IPS DF 4.7 (cell line): ENCODE measurements around the gene TMEM63C.

ENCODE experiments used
- DNase-seq: peaks from one replicate; pipeline ENCODE4 v3.0.0-alpha.2; 2013; ENCODE audit warnings: low spot score; ENCODE audit errors: extremely low read depth

Gene TMEM63C

DNA sequence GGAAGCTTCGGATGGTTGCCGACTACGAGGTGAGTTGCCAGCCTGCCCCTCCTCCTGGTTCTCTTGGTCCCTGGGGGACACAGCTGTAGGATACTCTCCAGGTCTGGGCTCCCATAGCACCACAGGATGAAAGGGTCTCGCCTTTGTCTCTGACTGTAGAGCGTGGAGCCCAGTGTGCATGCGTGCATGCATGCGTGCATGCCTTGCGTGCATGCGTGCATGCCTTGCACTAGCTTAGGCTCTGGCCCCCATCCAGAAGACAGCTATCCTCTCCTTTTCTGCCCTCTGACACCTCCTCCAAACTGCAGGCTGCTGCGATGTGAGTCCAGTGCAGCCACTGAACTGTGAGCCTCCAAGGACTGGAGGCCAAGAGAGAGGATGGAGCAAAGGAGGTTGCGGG, 70.3 kb downstream of the TMEM63C start:
- no peak for DNase-seq

DNA sequence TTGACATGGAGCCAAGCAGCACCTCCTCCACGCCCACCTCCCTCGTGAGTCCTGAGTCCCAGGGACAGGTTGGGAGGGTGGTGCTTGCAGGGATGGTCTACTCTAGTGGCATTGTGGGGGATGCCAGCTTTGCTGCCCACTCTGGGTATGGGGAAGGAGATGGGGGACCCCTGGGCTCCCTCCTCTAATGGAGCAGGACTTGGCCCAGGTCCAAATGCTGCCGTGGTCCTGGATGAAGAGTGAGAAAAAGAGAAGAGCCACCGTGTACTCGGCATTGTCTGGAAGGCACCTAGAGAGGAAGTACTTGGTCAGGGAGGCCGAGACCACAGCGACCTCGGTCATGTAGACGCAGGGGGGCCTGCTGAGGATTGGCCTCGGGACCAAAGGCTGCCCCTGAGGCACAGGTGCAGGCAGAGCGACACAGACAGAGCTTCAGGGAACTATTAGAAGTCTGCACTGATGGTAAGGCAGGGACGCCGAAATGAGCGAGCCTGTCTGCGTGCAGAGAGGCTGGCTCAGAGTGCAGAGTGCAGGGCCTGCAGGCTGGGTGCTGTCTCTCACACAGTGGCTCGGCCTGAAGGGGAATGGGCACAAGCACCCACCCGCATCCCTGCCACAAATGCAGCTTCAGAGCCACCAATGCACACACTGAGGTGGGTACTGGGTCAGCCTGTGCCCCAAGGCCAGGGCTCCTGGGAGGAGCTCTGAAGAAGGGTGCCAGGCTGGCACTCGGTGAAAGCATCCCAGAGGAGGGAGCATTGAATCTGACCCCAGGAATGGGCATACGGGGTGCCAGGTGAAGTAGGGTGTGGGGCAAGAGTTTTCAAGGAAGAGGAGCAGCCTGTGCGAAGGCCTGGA, 72.0 kb downstream of the TMEM63C start:
- DNase-seq, result no peak

GRCh38 chr14:77256694-77257093, 75.1 kb downstream of the TMEM63C start:
- no peak for DNase-seq

DNA sequence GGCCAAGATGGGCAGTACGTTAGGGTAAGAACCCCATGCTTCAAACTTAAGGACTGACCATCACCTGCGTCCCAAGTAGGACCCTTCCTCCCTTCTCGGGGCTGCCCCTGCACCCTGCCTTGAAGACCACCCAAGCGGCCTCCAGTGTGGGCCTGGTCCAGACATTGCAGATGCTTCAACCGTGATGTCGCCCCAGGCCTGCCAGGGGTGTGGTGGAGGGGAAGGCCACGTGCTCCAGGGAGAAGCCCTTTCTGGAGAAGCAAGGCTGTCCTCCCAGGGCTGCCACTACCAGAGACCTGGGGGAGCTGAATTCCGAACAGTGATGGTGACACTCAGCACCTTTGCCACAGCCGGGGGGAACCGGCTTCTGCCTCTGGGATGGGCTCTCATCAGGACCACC, 76.1 kb downstream of the TMEM63C start:
- DNase-seq, result no peak

DNA sequence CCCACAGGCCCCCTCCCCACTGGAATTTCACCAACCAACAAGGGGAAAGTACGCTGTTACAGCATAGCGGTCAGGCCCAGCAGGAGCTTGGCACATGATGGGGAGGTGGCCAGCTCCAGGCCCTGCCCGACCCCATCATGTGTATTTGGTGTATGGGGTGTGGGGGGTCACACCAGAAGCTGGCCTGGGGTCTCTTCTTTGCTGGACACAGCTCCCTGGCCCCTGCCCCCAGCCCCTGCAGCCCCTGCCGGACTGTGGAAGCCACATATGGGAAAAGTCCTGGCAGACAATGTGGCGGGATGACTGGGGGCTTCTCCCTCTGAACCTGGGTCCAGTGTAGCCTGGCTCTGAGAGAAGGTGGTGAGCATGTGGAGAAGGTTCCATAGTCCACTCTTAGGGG, 77.0 kb downstream of the TMEM63C start:
- DNase-seq, result no peak

DNA sequence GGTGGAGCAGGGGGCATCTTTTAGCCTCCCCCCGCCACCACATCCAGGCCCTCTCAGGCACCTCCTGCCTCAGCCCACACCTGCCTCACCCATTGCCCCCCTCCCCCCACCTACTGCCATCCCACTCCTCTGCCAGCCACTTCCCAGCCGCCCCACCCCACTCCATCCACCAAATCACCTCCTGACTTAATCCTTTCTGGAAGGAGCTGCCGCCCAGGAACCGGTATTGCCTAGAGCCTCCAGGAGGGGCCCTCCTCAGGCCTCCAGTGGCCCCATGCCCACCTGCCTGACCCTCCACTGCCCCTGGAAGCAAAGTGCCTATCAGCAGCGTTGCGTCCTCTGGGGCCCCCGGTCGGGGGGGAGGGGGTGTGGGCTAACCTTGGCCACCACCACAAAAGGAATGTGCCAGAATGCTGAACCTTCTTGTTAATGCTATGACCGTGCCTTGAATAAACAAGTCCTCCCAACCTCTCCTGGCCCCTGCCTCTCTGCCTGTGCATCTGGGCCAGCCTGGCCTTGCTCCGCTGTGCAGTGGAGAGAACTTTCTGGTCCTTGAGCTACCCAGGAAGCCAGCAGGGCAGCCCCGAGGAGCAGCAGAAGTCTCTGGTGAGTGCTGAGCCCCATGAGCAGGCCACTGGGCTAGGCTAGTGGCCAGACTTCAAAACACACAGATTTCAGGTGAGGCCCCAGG, 77.6 kb downstream of the TMEM63C start:
- no peak for DNase-seq

DNA sequence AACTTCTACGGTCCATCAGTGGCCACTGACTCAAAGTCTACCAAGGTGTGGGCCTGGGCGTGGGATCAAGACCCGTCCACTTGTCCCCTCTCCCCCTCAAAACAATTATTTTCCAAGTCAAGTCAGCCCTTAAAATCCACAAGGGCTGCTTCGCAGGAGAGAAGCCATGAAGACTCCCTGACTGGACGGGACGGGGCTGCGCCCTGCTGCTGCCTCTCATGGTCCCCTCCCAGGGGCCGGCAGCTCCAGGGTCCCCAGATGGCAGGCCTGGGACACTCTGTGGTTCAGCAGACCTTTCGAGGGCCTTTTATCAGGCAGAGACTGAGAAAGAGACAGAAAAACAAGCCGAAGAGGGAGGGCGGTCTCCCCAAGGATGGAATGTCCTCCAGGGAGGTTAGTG, 78.6 kb downstream of the TMEM63C start:
- no peak for DNase-seq

DNA sequence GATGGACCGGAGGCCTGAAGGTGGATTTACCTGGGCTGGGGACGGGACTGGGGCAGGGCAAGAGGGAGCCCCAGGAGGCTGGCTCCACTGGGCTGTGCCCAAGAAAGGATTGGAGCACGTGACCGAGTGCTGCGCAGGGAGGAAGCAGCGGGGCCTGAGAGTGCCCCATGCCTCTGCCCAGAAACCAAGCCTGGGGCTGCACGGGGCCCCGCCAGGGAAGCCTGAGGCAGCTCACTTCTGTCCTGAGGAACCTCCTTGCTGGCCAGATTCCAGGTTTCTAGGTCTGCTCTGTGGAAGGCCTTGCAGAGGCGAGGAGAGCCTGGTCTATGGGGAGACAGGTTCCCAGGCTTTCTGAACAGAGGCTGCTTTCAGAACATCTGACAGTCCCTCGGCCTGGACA, 79.0 kb downstream of the TMEM63C start:
- no peak for DNase-seq

- DNase-seq, result no peak
Measured at GRCh38 chr14:77264466-77265186, 83.0 kb downstream of the TMEM63C start.

- DNase-seq, result no peak
Measured at GRCh38 chr14:77265187-77265515, 83.6 kb downstream of the TMEM63C start.

- no peak for DNase-seq
Measured at GRCh38 chr14:77265561-77266335, 84.2 kb downstream of the TMEM63C start.

GRCh38 chr14:77266336-77266735, 84.7 kb downstream of the TMEM63C start:
- DNase-seq, result no peak

- no peak for DNase-seq
Measured at GRCh38 chr14:77267937-77268699, 86.5 kb downstream of the TMEM63C start.

DNA sequence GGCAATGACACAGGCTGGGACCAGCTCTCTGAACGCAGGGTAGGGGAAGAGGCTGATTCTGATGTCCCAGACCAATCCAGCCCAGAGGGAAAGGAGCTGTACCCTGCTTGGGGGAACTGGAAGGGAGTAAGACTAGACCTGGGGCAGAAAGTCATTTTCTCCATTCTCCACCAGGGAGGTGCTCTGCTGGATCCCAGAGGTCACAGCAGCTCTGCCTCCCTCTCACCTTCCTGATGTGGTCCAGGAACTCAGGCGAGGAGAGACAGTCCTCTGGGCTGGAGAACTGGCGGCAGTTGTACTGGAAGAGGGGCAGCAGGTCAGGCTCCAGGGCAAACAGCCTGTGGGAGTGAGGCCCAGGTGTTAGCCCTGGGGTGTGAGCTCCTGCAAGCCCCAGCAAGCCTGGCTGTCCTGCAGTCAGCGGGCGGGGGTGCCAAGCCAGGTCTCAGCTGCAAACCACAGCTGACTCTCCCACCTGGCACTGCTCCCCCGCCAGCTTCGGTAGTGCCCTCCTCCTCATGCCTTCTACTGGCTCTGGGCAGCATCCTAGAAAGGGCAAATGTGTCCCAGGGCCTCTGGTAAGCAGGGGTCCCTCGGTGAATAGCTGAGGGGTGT, 87.5 kb downstream of the TMEM63C start:
- DNase-seq, result no peak

DNA sequence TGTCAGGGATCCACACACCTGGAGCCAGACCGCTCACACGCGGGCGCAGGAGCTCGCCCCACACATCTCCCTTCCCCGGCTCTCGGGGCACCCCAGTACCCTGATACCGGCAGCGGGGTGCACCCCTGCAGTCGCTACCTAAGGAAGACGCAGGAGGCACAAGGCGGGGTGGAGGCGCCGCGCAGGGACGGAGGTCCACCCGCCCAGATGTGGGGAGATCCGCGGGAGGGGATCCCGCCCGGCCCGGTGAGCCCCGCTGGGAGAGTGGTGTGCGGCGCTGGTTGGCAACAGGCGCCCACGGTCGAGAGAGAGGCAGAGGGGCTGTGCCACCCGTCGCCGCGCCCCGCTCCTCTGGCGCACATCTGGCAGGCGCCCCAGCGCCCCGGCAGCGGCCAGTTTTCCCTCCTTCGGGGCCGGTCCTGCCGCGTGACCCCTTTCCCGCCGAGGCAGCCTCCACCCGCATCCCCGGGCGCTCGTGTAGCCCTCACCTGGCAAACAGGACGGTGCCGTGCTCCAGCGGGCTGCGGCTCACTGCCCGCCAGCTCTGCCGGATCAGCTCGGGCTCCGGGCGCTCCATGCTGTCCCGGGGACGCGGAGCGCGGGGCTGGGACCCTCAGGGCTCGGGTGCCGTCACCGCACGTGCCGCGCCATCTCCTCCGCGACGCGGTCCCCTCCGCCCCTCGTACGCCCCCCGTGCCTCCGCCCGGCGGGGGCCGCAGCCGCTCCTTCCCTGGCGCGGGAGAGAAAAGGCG, 88.9 kb downstream of the TMEM63C start:
- DNase-seq, result no peak

- DNase-seq, result no peak
Measured at GRCh38 chr14:77271113-77271710, 89.6 kb downstream of the TMEM63C start, which contains the start of gene NGB. TSS of gene NGB (minus strand) at chr14:77271206. CDS start at chr14:77270937, 269 bp downstream.

GRCh38 chr14:77272261-77272660, 90.7 kb downstream of the TMEM63C start:
- DNase-seq, result no peak

DNA sequence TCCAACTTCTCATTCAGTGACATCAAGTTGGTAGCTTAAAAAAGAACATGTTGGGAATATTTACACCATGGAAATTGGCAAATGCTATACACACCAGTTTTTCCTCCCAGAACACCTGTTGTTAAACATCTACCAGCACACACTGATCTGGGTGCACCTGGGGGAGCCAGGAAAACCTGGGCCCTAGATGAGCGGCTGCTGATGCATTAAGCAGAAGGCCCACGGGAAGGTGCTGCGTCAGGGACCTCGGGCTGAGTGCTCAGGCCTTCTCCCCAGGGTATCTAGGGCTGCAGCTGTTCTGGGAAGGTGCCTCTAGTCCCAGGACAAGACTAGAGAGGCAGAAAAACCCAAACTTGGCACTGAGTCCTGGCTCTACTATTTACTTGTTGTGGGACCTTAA, 92.2 kb downstream of the TMEM63C start:
- no peak for DNase-seq

DNA sequence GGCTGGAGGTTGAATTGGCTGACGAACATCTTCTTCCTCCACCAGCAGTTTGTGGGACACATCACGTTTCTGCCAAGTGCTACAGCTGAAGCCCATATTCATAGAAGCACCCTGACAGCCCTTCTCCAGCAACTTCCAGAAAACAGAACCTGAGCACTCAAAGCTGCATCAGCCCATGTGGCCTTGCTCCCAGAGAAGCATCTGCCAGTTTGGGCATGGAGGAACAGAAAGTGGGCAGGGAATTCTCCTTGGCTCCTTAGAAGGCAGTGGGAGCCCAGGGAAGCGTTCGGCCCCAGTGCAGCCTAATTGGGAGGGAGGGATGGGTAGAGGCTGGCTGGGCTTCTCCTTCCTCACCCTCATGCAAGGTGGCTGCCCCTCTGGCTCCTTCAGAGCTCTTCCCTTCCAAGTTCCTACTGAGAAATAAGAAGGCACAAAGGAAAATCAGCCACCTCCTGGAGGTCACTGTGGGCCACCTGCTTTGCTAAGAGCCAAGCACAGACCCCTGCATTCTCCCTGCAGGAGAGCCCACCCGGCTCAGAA, 93.5 kb downstream of the TMEM63C start:
- no peak for DNase-seq
